Neural cell (in vitro differentiated cells): Measurements from ENCODE around the gene CDK11B. TPM values are rescaled to one million over a fixed set of nuclear protein-coding genes. Genes with fewer than 3 reads are reported as not detected.

ENCODE experiments used
- H2AFZ ChIP-seq: fragments of 200-600, 300-800 bp; sonication (generic), shearing (Covaris generic); 2 replicates; pipeline ENCODE4 v1.6.0; 2014; ENCODE audit warnings: low read depth, mild to moderate bottlenecking, antibody characterized with exemption, low read length, moderate library complexity
- H3F3A ChIP-seq: fragments of 200-600 bp; shearing (Covaris generic); 2 replicates; pipeline ENCODE4 v1.6.1; 2016; ENCODE audit warnings: mild to moderate bottlenecking, moderate library complexity, mixed read lengths, antibody characterized with exemption, low read length; ENCODE audit not compliant: insufficient read depth, poor library complexity, severe bottlenecking
- H3K27ac ChIP-seq: fragments of 200-600, 300-800 bp; sonication (generic), shearing (Covaris generic); 2 replicates; pipeline ENCODE4 v1.5.1; 2014; ENCODE audit warnings: mild to moderate bottlenecking, low read length, moderate library complexity
- H3K27me3 ChIP-seq: fragments of 300-800, 200-600 bp; sonication (generic), shearing (Covaris generic); 2 replicates; pipeline ENCODE4 v1.6.0; 2014; ENCODE audit warnings: mild to moderate bottlenecking, low read depth, low read length, moderate library complexity; ENCODE audit not compliant: insufficient read depth
- H3K36me3 ChIP-seq: fragments of 300-800, 200-600 bp; sonication (generic), shearing (Covaris generic); 2 replicates; pipeline ENCODE4 v1.5.1; 2014; ENCODE audit warnings: mild to moderate bottlenecking, antibody characterized with exemption, low read length, moderate library complexity; ENCODE audit not compliant: insufficient read depth
- H3K4me2 ChIP-seq: fragments of 300-800, 200-600 bp; sonication (generic), shearing (Covaris generic); 2 replicates; pipeline ENCODE4 v1.6.0; 2014; ENCODE audit warnings: mild to moderate bottlenecking, low read length
- H3K4me3 ChIP-seq: fragments of 300-800, 200-600 bp; sonication (generic), shearing (Covaris generic); 2 replicates; pipeline ENCODE4 v1.5.1; 2014; ENCODE audit warnings: mild to moderate bottlenecking, low read length, moderate library complexity
- H3K79me2 ChIP-seq: fragments of 200-600 bp; shearing (Covaris generic); replicated peaks from 2 replicates; pipeline ENCODE4 v1.6.0; 2014; ENCODE audit warnings: mild to moderate bottlenecking, low read length, moderate library complexity; ENCODE audit not compliant: insufficient read depth
- H3K9ac ChIP-seq: fragments of 300-800, 200-600 bp; sonication (generic), shearing (Covaris generic); 2 replicates; pipeline ENCODE4 v1.6.1; 2016; ENCODE audit warnings: mild to moderate bottlenecking, low read length, mixed read lengths
- H3K9me2 ChIP-seq: fragments of 200-600 bp; shearing (Covaris generic); 2 replicates; pipeline ENCODE4 v1.6.1; 2016; ENCODE audit warnings: mild to moderate bottlenecking, low read length, mixed read lengths; ENCODE audit not compliant: insufficient read depth
- H3K9me3 ChIP-seq: fragments of 200-600, 300-800 bp; sonication (generic), shearing (Covaris generic); 2 replicates; pipeline ENCODE4 v1.6.1; 2016; ENCODE audit warnings: mild to moderate bottlenecking, mixed run types, low read length, moderate library complexity, mixed read lengths
- H4K20me1 ChIP-seq: fragments of 200-600 bp; shearing (Covaris generic); 2 replicates; pipeline ENCODE4 v1.6.1; 2016; ENCODE audit warnings: mild to moderate bottlenecking, mixed run types; ENCODE audit not compliant: insufficient read depth
- EP300 ChIP-seq: fragments of 450-650 bp; conservative IDR thresholded peaks from 2 replicates; pipeline ENCODE4 v1.6.1; 2014; ENCODE audit warnings: antibody characterized with exemption, mild to moderate bottlenecking, moderate library complexity; ENCODE audit not compliant: poor library complexity, severe bottlenecking
- EZH2 ChIP-seq: fragments of 200-600, 300-800 bp; shearing (Covaris generic), sonication (generic); IDR thresholded peaks from 2 replicates; pipeline ENCODE4 v1.6.1; 2014; ENCODE audit warnings: antibody characterized with exemption, low read length, borderline replicate concordance, mild to moderate bottlenecking; ENCODE audit not compliant: insufficient read depth, poor library complexity, severe bottlenecking
- MXI1 ChIP-seq: fragments of 450-650 bp; conservative IDR thresholded peaks from 2 replicates; pipeline ENCODE4 v1.6.1; 2014; ENCODE audit warnings: antibody characterized with exemption, mild to moderate bottlenecking; ENCODE audit not compliant: poor library complexity, severe bottlenecking
- POLR2AphosphoS5 ChIP-seq: IDR thresholded peaks from 2 replicates; pipeline ENCODE4 v1.6.1; 2012
- RAD21 ChIP-seq: fragments of 450-650 bp; conservative IDR thresholded peaks from 2 replicates; pipeline ENCODE4 v1.6.1; 2014; ENCODE audit warnings: antibody characterized with exemption, mild to moderate bottlenecking, moderate library complexity
- SMC3 ChIP-seq: fragments of 450-650 bp; conservative IDR thresholded peaks from 2 replicates; pipeline ENCODE4 v1.6.1; 2014; ENCODE audit warnings: antibody characterized with exemption, mild to moderate bottlenecking, moderate library complexity; ENCODE audit not compliant: poor library complexity
- TAF1 ChIP-seq: IDR thresholded peaks from 2 replicates; pipeline ENCODE4 v1.6.1; 2012; ENCODE audit warnings: low read depth
- polyA plus RNA-seq: library from polyadenylated mRNA; depleted of rRNA; stranded (reverse); fragments of >200 nt; gene quantifications from 2 replicates; pipeline ENCODE4 v1.2.3, GENCODE V29; 2014
- TF ChIP-seq, protein P1 (sequence below): IDR thresholded peaks from 2 replicates; pipeline ENCODE4 v1.6.1; 2012; ENCODE audit warnings: borderline replicate concordance
- TF ChIP-seq, protein P2 (sequence below): fragments of 450-650 bp; IDR thresholded peaks from 2 replicates; pipeline ENCODE4 v1.5.1; 2014; ENCODE audit warnings: antibody characterized with exemption, mild to moderate bottlenecking, moderate library complexity; ENCODE audit not compliant: poor library complexity, severe bottlenecking

Gene CDK11B
- polyA plus RNA-seq, 1 donor from 2014 or later: 9.6 TPM

DNA sequence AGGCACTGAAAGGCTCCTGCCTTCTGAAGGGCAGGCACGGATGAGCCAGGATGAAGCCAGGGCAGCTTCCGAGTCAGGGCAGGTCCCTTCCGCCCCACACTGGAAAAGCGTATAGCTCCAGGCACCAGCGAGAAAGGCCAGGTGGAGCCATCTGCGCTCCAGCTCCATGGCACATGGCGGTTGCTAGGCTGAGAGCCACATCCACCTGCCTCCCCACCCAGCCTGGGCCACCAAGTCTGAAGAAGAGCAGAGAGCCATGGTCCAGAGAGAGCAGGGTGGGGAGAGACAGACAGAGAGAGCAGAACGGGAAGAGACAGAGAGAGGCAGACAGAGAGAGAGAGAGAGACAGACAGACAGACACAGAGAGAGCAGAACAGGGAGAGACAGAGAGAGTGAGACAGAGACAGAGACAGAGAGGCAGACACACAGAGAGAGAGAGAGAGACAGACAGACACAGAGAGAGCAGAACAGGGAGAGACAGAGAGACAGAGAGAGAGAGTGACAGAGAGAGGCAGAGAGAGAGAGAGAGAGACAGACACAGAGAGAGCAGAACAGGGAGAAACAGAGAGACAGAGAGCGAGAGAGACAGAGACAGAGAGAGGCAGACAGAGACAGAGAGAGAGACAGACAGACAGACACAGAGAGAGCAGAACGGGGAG, 64.1 kb downstream of the CDK11B start:
- H3K9ac ChIP-seq: no peak overlapping the region
- H2AFZ ChIP-seq: no peak overlapping the region
- no peaks in the 10 kb centered on the region for H3K79me2 ChIP-seq
- no peaks in the 10 kb centered on the region for H3K9me3 ChIP-seq
- no peak overlapping the region for H3K4me3 ChIP-seq
- H3K9me2 ChIP-seq: no peaks in the 10 kb centered on the region
- no peak for TF ChIP-seq RAD21
- TF ChIP-seq, protein P1, sequence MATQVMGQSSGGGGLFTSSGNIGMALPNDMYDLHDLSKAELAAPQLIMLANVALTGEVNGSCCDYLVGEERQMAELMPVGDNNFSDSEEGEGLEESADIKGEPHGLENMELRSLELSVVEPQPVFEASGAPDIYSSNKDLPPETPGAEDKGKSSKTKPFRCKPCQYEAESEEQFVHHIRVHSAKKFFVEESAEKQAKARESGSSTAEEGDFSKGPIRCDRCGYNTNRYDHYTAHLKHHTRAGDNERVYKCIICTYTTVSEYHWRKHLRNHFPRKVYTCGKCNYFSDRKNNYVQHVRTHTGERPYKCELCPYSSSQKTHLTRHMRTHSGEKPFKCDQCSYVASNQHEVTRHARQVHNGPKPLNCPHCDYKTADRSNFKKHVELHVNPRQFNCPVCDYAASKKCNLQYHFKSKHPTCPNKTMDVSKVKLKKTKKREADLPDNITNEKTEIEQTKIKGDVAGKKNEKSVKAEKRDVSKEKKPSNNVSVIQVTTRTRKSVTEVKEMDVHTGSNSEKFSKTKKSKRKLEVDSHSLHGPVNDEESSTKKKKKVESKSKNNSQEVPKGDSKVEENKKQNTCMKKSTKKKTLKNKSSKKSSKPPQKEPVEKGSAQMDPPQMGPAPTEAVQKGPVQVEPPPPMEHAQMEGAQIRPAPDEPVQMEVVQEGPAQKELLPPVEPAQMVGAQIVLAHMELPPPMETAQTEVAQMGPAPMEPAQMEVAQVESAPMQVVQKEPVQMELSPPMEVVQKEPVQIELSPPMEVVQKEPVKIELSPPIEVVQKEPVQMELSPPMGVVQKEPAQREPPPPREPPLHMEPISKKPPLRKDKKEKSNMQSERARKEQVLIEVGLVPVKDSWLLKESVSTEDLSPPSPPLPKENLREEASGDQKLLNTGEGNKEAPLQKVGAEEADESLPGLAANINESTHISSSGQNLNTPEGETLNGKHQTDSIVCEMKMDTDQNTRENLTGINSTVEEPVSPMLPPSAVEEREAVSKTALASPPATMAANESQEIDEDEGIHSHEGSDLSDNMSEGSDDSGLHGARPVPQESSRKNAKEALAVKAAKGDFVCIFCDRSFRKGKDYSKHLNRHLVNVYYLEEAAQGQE: no peak
- no peak for TF ChIP-seq EZH2
- TF ChIP-seq SMC3: no peak
- TF ChIP-seq TAF1: no peak
- TF ChIP-seq, protein P2, sequence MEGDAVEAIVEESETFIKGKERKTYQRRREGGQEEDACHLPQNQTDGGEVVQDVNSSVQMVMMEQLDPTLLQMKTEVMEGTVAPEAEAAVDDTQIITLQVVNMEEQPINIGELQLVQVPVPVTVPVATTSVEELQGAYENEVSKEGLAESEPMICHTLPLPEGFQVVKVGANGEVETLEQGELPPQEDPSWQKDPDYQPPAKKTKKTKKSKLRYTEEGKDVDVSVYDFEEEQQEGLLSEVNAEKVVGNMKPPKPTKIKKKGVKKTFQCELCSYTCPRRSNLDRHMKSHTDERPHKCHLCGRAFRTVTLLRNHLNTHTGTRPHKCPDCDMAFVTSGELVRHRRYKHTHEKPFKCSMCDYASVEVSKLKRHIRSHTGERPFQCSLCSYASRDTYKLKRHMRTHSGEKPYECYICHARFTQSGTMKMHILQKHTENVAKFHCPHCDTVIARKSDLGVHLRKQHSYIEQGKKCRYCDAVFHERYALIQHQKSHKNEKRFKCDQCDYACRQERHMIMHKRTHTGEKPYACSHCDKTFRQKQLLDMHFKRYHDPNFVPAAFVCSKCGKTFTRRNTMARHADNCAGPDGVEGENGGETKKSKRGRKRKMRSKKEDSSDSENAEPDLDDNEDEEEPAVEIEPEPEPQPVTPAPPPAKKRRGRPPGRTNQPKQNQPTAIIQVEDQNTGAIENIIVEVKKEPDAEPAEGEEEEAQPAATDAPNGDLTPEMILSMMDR: no peak
- TF ChIP-seq POLR2AphosphoS5: no peak
- no peak for TF ChIP-seq EP300
- TF ChIP-seq MXI1: no peak
- no peak overlapping the region for H3K27ac ChIP-seq
- no peaks in the 10 kb centered on the region for H4K20me1 ChIP-seq
- peaks cover 6% of the 10 kb centered on the region for H3K27me3 ChIP-seq
- H3K36me3 ChIP-seq: no peaks in the 10 kb centered on the region
- H3K4me2 ChIP-seq: no peak overlapping the region
- no peaks in the 10 kb centered on the region for H3F3A ChIP-seq

DNA sequence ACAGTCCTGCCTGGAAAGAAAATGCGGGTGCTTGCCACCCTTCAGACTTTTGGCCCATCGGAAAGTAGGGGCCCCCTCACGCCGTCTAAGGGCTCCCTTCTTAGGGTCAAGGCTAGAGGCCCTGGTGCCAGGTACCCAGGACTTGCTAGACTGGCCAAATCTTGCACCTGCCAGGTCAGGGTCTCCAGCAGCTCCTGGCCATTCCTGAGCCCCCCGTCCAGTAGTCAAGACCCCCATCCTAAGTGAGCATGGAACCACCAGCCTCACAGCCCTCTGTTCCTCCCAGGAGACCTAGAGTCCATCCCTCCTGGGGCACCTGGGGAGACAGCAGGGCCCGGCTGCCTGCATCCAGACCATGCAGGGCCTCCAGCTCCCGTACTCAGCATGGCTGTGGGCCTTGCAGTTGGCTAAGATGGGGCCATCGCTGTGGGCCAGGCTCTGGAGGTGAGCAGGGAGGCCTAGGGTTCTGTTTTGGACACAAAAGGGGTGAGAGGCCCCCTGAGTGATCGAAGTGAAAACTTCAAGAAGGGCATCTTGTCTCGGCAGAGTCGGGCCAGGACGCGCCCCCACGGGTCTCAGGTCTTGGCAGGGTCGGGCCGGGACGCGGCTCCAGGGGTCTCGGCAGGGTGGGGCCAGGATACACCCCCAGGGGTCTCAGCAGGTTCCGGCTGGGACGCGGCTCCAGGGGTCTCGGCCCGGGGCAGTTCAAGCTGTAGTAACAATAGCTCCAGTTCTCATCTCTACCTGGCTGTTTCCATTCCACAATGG, 64.8 kb downstream of the CDK11B start:
- TF ChIP-seq SMC3: no peak
- TF ChIP-seq, protein P1: no peak
- no peak for TF ChIP-seq EP300
- TF ChIP-seq MXI1: no peak
- TF ChIP-seq POLR2AphosphoS5: no peak
- TF ChIP-seq, protein P2: no peak
- TF ChIP-seq TAF1: no peak
- Histone ChIP-seq H3K4me2 (no peak overlapping the region), H2AFZ (no peak overlapping the region), H3K27me3 (peaks cover 4% of the 10 kb centered on the region), H3K9me3 (no peaks in the 10 kb centered on the region), H3K9me2 (no peaks in the 10 kb centered on the region), H3K36me3 (no peaks in the 10 kb centered on the region), H3F3A (no peaks in the 10 kb centered on the region), H3K9ac (no peak overlapping the region), H3K4me3 (no peak overlapping the region), H3K27ac (no peak overlapping the region), H4K20me1 (no peaks in the 10 kb centered on the region), H3K79me2 (no peaks in the 10 kb centered on the region)
